Measurements from ENCODE around the gene GAD2.

The GAD2 gene

DNA sequence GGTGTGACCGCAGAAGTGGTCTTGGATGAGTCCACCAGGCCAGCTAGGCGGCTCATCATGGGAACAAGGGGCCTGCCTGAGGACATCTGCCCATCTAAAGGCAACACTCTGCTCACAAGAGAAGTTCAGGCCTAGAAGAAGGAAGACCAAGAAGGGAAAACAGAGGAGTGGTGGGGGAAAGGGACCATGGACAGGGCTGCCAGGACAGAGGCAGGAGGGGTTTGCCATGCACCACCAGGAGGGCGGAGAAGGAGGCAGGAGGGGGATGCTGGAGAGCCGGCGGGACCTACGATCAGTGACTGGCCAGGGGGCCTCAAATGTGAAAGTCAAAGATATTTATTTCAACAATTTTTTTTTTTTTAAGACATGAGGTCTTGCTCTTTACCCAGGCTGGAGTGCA, 33.1 kb downstream of the GAD2 start:
- DNase-seq (ENCODE audit: low read depth, low spot score) = no peak
- POLR2A ChIA-PET = no interaction called here
- H3K4me3 ChIP-seq (ENCODE audit: low read depth, low read length) = no peak overlapping the region
- CTCF ChIA-PET = no interaction called here
- TF ChIP-seq, protein P1, sequence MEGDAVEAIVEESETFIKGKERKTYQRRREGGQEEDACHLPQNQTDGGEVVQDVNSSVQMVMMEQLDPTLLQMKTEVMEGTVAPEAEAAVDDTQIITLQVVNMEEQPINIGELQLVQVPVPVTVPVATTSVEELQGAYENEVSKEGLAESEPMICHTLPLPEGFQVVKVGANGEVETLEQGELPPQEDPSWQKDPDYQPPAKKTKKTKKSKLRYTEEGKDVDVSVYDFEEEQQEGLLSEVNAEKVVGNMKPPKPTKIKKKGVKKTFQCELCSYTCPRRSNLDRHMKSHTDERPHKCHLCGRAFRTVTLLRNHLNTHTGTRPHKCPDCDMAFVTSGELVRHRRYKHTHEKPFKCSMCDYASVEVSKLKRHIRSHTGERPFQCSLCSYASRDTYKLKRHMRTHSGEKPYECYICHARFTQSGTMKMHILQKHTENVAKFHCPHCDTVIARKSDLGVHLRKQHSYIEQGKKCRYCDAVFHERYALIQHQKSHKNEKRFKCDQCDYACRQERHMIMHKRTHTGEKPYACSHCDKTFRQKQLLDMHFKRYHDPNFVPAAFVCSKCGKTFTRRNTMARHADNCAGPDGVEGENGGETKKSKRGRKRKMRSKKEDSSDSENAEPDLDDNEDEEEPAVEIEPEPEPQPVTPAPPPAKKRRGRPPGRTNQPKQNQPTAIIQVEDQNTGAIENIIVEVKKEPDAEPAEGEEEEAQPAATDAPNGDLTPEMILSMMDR (IDR thresholded peaks at IDR 0.05; ENCODE audit: insufficient read depth, low read length, missing control alignments) = no peak

DNA sequence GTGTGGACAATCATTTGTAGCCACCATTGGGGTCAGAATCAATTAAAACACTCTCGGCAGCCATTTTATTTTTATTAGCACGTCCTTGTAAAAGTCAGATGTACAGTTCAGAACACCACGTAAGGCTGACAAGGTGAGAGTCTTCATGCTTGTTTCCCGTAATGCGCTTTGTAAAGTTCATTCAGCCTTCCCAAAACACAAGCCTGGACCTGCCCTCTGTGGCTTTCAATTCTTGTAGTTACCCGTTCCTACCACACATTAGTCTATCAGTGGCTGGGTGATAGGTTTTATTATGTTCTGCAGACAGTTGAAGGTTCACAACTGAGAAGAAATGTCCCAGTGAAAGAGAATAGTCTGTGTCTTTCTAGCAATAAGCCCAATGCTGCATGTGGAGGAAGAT, 35.4 kb downstream of the GAD2 start:
- ChIA-PET CTCF (no interaction called here), POLR2A (no interaction called here)
- no peak for DNase-seq (ENCODE audit: low read depth, low spot score)
- no peak overlapping the region for H3K4me3 ChIP-seq (ENCODE audit: low read depth, low read length)
- TF ChIP-seq, protein P1 (IDR thresholded peaks at IDR 0.05; ENCODE audit: insufficient read depth, low read length, missing control alignments) = no peak

DNA sequence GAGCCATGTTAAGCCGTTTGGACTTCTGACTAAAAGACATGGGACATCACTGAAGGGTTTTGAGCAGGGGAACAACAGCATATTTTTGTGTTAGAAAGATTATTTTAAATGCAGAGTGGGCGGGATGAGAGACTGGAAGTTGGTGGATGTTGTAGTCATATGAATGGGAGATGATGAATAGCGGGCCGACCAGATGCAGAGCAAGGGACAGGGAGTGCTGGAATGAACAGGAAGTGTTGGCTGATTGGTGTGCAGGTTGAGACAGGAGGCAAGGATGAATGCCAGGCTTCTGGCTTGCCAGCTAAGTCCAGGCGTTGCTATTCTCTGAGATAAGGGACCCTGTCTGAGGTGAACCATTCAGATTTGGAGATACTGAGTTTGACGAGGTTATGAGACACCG, 38.0 kb downstream of the GAD2 start:
- ChIA-PET CTCF (no interaction called here), POLR2A (no interaction called here)
- no peak overlapping the region for H3K4me3 ChIP-seq (ENCODE audit: low read depth, low read length)
- TF ChIP-seq, protein P1 (IDR thresholded peaks at IDR 0.05; ENCODE audit: insufficient read depth, low read length, missing control alignments) = no peak
- no peak for DNase-seq (ENCODE audit: low read depth, low spot score)

DNA sequence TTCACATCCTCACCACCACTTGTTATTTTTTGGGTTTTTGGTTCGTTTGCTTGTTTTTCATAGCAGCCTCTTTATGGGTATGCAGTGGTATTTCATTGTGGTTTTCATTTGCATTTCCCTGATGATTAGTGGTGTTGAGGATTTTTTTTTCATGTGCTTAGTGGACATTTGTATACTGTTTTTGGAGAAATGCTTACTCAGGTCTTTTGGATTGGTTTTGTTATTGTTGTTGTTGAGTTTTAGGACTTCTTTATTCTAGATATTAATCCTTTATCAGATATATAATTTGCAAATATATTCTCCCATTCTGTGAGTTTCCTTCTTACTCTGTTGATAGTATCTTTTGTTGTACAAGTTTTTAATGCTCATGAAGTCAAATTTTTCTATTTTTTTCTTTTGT, 42.8 kb downstream of the GAD2 start:
- H3K4me3 ChIP-seq (ENCODE audit: low read depth, low read length) = no peak overlapping the region
- TF ChIP-seq, protein P1 (IDR thresholded peaks at IDR 0.05; ENCODE audit: insufficient read depth, low read length, missing control alignments) = no peak
- POLR2A ChIA-PET = no interaction called here
- no peak for DNase-seq (ENCODE audit: low read depth, low spot score)
- CTCF ChIA-PET = no interaction called here

DNA sequence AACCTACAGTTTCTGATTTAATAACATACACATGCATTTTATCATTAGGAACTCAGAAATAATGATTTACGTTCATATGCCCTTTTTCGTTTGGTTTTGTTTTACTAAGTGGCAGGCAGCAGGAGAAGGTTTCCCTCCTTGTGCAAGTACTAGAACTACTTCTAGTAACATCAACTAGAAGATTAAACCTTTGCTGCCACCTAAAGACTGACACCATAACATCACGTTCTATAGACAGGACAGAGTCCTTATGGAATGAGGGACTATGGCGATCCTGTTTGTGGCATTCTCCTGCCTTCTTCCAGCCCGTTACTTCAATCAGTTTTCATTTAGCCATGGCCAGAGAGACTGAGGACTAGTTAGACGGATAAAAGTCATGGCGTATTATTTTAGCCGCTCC, 53.2 kb downstream of the GAD2 start:
- TF ChIP-seq, protein P1 (IDR thresholded peaks at IDR 0.05; ENCODE audit: insufficient read depth, low read length, missing control alignments) = no peak
- ChIA-PET POLR2A (no interaction called here), CTCF (no interaction called here)
- no peak overlapping the region for H3K4me3 ChIP-seq (ENCODE audit: low read depth, low read length)
- no peak for DNase-seq (ENCODE audit: low read depth, low spot score)

DNA sequence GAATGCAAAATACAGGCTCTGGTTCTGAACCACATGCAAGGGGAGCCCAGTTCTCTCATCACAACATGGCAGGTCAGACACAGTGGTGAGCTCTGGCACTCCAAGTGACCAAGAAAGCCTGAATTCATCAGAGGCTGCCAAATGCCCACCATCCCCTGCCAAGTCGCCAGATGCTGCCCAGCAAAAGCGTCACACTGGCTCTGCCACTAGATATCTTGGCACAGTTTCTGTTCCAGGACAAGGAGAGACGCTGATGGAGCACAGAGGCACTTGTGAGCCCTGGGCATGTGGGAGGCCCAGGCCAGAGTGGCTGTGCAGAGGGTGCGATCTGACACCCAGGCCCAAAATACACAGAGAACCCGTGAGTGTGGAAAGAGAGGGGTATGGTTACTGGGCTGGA, 57.8 kb downstream of the GAD2 start:
- TF ChIP-seq, protein P1 (IDR thresholded peaks at IDR 0.05; ENCODE audit: insufficient read depth, low read length, missing control alignments) = no peak
- ChIA-PET CTCF (no interaction called here), POLR2A (no interaction called here)
- no peak overlapping the region for H3K4me3 ChIP-seq (ENCODE audit: low read depth, low read length)
- no peak for DNase-seq (ENCODE audit: low read depth, low spot score)
